Measurements from ENCODE around the gene SPINT1. TPM values are rescaled to one million over a fixed set of nuclear protein-coding genes. Genes with fewer than 3 reads are reported as not detected.

The SPINT1 gene
- total RNA-seq, 1 experiment from 2014 or later, result 1.3 TPM

DNA sequence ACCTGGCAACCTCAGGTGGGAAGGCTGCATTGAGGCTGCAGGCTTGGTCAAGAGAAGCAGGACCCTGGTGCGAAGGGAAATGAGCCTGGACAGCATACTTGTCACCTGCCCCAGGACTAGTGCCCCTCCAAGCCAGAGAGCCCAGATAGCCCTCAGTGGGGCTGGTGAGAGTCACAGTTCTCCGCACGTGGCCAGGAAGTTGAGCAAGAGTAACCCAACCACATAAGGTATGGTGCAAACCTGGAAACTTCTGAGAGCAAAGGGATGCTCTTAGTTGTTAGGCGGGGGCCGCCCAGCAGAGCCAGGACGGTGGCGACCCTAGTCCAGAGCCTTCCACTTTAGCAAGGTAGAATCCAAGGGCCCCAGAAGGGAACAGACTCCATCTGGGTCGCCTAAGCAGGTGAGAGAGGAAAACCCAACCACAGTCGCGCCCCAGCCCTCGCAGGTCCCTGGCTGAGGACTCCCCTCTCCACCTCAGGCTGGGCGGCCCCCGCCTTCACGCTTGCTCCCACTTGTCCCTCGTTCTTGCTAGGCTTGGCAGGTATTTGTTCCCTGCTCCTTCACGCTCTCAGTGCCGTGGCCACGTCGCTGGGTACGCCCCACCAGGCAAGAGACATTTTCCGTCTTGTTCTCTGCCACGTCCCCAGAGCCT is 49.3 kb downstream of the SPINT1 start:
- no peak for DNase-seq (ENCODE audit: low spot score)

DNA sequence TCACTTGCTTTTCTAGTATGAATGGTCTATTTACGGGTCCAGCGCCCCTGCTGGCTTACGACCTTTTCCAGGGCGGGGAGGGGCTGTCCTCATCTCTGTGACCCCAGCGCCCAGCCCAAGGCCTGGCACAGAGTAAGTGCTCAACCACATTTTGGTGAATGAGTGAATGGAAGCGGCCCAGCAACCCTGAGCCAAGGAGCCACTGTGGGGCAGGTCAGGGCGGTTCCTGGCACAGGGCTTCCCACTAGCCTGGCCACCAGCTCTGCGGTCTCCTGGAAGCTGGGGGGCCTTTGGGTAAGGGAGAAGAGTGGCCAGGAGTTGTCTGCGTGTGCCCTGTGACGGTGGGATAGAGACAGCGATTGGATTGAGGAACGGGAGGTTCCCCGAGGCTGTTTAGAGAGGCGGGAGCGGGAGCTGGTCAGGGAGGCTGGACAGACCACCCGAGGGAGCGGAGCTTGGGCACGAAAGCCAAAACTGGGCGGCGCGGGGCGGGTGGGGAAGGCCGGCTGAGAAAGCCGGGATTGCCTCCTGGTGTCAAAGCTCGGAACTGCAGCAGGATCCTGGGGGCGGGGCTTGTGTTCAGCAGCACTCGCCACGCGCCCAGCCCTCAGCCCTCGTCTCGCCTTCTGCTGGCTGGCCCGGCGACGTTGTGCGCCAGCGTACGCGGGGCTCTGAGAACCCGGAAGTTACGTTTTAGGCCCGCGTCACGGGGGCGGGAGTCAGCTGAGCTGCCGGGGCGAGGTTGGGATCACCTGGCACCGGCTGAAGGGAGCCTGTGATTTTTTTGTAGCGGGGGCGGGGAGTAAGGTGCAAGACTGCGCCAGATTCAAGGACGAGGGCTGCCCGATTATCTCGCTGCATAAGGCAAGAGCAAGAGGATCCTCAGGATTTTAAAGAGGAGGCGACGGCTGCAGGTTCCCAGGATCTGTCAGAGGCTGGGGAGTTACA is 50.2 kb downstream of the SPINT1 start, which contains the start of gene VPS18:
Gene VPS18 (plus strand): TSS at position 718 of the 948 bp plus-strand sequence. CDS start 319 bp downstream, outside the sequence.
- DNase-seq (ENCODE audit: low spot score), result peak; percentile 91

DNA sequence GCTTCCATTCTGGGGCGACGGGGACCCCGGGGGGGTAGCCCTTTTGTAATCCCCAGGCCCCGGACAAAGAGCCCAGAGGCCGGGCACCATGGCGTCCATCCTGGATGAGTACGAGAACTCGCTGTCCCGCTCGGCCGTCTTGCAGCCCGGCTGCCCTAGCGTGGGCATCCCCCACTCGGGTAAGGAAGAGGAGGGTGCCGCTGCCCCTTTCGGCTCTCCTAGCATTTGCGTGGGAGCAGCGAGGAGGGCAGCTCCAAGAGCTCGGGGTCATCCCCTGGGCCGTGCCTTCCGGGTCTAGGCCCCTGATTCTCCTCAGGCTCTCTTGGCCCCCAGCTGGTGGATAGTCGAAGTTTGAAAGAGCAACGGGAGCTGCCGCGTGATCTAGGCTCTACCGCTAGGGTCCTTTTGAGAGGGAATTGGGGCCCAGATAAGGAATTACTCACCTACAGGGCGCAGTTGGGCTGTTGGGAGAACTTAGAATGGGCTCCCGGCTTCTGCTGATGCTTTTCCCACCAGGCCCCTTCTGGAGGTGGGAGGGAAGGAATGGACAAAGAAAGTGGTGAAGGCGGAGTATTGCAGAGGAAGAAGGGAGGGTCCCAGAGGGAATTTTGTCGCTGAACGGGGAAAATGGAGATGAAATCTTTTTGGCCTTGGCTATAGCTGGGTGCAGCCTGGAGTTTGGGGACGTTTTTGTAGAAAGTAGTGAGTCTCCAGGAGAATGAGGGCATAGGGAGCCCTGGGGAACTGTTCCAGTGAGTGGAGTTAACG is 51.0 kb downstream of the SPINT1 start:
- DNase-seq (ENCODE audit: low spot score), result peak; percentile 50

- no peak for DNase-seq (ENCODE audit: low spot score)
Observed at GRCh38 chr15:40899536-40900207, 55.8 kb downstream of the SPINT1 start.

GRCh38 chr15:40900256-40901052 is 56.6 kb downstream of the SPINT1 start:
- DNase-seq (ENCODE audit: low spot score), result no peak

- no peak for DNase-seq (ENCODE audit: low spot score)
Observed at GRCh38 chr15:40901053-40901443, 57.2 kb downstream of the SPINT1 start.

- no peak for DNase-seq (ENCODE audit: low spot score)
Observed at GRCh38 chr15:40902605-40903561, 59.0 kb downstream of the SPINT1 start.

GRCh38 chr15:40904552-40905201 is 60.8 kb downstream of the SPINT1 start:
- no peak for DNase-seq (ENCODE audit: low spot score)

GRCh38 chr15:40906091-40906990 is 62.5 kb downstream of the SPINT1 start:
- peak; percentile 94 for DNase-seq (ENCODE audit: low spot score)

DNA sequence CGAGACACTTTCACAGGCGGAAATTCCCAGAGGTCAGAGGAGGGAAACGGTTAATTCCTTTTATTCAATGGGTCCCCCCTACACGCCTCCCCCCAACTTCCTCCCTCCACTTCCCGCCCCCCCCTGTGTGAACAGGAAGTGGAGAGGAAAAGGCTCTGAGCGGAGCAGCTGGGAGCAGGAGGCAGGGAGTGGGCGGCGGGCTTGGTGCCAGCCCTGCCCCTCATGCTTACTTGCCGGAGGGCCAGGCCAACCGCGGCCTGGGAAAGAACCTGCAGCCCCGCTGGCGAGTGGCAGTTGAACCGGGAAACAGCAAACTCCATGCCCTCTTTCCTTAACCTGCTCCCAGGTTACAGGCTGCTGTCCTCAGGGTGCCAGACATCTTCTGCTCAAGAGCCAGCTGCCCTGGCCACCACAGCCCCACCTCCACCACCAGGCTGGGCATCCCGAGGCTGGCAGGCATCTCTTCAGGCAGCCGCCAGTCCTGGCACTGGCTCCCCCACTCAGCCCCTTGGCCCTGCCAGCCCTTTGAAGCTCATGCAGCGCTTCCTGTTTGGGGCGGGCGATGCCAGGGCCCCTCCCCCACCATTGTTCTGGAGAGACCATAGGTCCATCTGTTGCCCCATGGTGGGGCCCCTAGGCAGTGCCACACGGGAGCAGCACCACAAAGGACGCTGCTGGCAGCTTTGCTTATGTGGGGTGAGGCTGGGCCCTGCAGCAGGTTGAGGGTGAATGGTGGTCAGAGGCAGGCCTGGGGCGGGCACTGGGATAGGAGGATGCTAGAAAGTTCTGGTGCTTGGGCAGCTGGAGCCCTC is 63.3 kb downstream of the SPINT1 start:
- peak; percentile 41 for DNase-seq (ENCODE audit: low spot score)

Other genes with a start within 250 kb of the SPINT1 start
- gene KNL1, start 249.8 kb upstream of the SPINT1 start, total RNA-seq (2014; rRNA removed; shearing (Covaris generic)), result 33.6 and 40.1 TPM in 2 replicates
- gene RAD51, start 148.9 kb upstream of the SPINT1 start, total RNA-seq (2014; rRNA removed; shearing (Covaris generic)), result 13.6 and 15.7 TPM in 2 replicates
- 19.3 and 20.2 TPM in 2 replicates for gene RMDN3, start 88.8 kb upstream of the SPINT1 start, total RNA-seq (2014; rRNA removed; shearing (Covaris generic))
- 1.6 TPM in 1 of 2 replicates, not detected in the other for gene GCHFR, start 80.0 kb upstream of the SPINT1 start, total RNA-seq (2014; rRNA removed; shearing (Covaris generic))
- gene C15orf62, start 74.1 kb upstream of the SPINT1 start, total RNA-seq (2014; rRNA removed; shearing (Covaris generic)), result 0.09 and 0.31 TPM in 2 replicates
- 24.6 and 36.2 TPM in 2 replicates for gene ZFYVE19, start 37.0 kb upstream of the SPINT1 start, total RNA-seq (2014; rRNA removed; shearing (Covaris generic))
- 36.8 and 63.8 TPM in 2 replicates for gene DNAJC17, start 36.6 kb upstream of the SPINT1 start, total RNA-seq (2014; rRNA removed; shearing (Covaris generic))
- gene PPP1R14D, start 15.3 kb upstream of the SPINT1 start, total RNA-seq (2014; rRNA removed; shearing (Covaris generic)), result not detected in 2 replicates
- 0.22 and 1.4 TPM in 2 replicates for gene RHOV, start 30.2 kb downstream of the SPINT1 start, total RNA-seq (2014; rRNA removed; shearing (Covaris generic))
- gene VPS18, start 50.4 kb downstream of the SPINT1 start, total RNA-seq (2014; rRNA removed; shearing (Covaris generic)), result 39.7 and 41.7 TPM in 2 replicates
- gene DLL4, start 85.3 kb downstream of the SPINT1 start, total RNA-seq (2014; rRNA removed; shearing (Covaris generic)), result not detected in 2 replicates
- 4.7 and 5.8 TPM in 2 replicates for gene CHAC1, start 109.4 kb downstream of the SPINT1 start, total RNA-seq (2014; rRNA removed; shearing (Covaris generic))